ENCODE measurements around the gene SLC2A5. TPM values are rescaled to one million over a fixed set of nuclear protein-coding genes. Genes with fewer than 3 reads are reported as not detected.

The SLC2A5 gene
- total RNA-seq, 1 experiment from 2014 or later: 0.70 TPM

- intact Hi-C loops (cut with micrococcal nuclease; ENCODE audit: unreplicated experiment): no loop called here
- H3K4me3 Mint-ChIP-seq (ENCODE audit: unreplicated experiment): no peak overlapping the region
- no TSS peak for BruUV-seq (replicated peaks)
- H3K9me3 ChIP-seq: no peaks in the 10 kb centered on the region; the same call in 1 of the 2 replicates
- CTCF ChIA-PET: interaction anchor here (0.6 kb wide), 1 partner anchor 8 kb away, joined by 3 read pairs; no protein-coding TSS in a partner anchor
- no peaks in the 10 kb centered on the region for H3K27me3 Mint-ChIP-seq (ENCODE audit: insufficient read depth, unreplicated experiment)
- no peaks in the 10 kb centered on the region for H3K36me3 ChIP-seq (ENCODE audit: control insufficient read depth, insufficient read depth, low read length)
- no peaks in the 10 kb centered on the region for H3K36me3 Mint-ChIP-seq (ENCODE audit: insufficient read depth, unreplicated experiment)
- no peaks in the 10 kb centered on the region for H3K4me1 Mint-ChIP-seq (ENCODE audit: low read depth, unreplicated experiment)
- no peak for TF ChIP-seq CTCF (IDR thresholded peaks at IDR 0.05; ENCODE audit: insufficient read depth in 1 of 2, low read depth in 1 of 2, low read length in 1 of 2, severe bottlenecking in 1 of 2, unreplicated experiment in 1 of 2)
- H3K4me3 ChIP-seq (ENCODE audit: low read depth, low read length): no peak overlapping the region
- no peak overlapping the region for H3K27ac Mint-ChIP-seq (ENCODE audit: unreplicated experiment)
- H3K27me3 ChIP-seq (replicated peaks; ENCODE audit: control insufficient read depth, insufficient read depth, low read length): no peaks in the 10 kb centered on the region
- no peak for DNase-seq
- POLR2A ChIA-PET: no interaction called here
- no peaks in the 10 kb centered on the region for H3K4me1 ChIP-seq
- H3K9me3 Mint-ChIP-seq (ENCODE audit: unreplicated experiment): peaks cover 30% of the 10 kb centered on the region
Measured at GRCh38 chr1:9037476-9038337, 31.7 kb downstream of the SLC2A5 start.

DNA sequence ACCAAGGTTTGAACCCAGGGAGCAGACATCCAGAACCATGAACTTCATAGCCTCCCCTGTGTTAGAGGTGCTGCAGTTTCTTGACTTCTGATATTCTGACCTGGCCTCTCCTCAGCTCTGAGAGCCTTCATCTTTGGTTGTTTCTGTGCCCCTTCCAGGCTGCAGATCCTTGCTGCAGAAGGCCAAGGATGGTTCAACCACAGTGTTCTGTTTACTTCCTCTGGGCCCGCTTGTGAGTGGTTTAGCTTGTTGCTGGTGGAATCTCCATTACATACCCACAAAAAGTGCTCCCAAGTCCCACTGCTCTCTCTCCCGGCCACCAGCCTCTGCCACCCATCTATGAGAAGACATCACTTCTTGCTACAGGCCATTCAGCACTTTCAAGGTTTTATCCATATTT is 34.2 kb downstream of the SLC2A5 start:
- Mint-ChIP-seq H3K27me3 (ENCODE audit: insufficient read depth, unreplicated experiment) (no peaks in the 10 kb centered on the region), H3K9me3 (ENCODE audit: unreplicated experiment) (peaks cover 30% of the 10 kb centered on the region), H3K27ac (ENCODE audit: unreplicated experiment) (no peak overlapping the region), H3K4me1 (ENCODE audit: low read depth, unreplicated experiment) (no peaks in the 10 kb centered on the region), H3K36me3 (ENCODE audit: insufficient read depth, unreplicated experiment) (no peaks in the 10 kb centered on the region), H3K4me3 (ENCODE audit: unreplicated experiment) (no peak overlapping the region)
- intact Hi-C loops (cut with micrococcal nuclease; ENCODE audit: unreplicated experiment): no loop called here
- POLR2A ChIA-PET: no interaction called here
- Histone ChIP-seq H3K27me3 (replicated peaks; ENCODE audit: control insufficient read depth, insufficient read depth, low read length) (no peaks in the 10 kb centered on the region), H3K9me3 (peaks cover 7% of the 10 kb centered on the region), H3K36me3 (ENCODE audit: control insufficient read depth, insufficient read depth, low read length) (no peaks in the 10 kb centered on the region), H3K4me1 (no peaks in the 10 kb centered on the region), H3K4me3 (ENCODE audit: low read depth, low read length) (no peak overlapping the region)
- no peak for DNase-seq
- no peak for TF ChIP-seq CTCF (IDR thresholded peaks at IDR 0.05; ENCODE audit: insufficient read depth in 1 of 2, low read depth in 1 of 2, low read length in 1 of 2, severe bottlenecking in 1 of 2, unreplicated experiment in 1 of 2)
- BruUV-seq (replicated peaks): no TSS peak
- CTCF ChIA-PET: no interaction called here

- Histone ChIP-seq H3K4me3 (ENCODE audit: low read depth, low read length) (no peak overlapping the region), H3K9me3 (peaks cover 7% of the 10 kb centered on the region), H3K36me3 (ENCODE audit: control insufficient read depth, insufficient read depth, low read length) (no peaks in the 10 kb centered on the region), H3K27me3 (replicated peaks; ENCODE audit: control insufficient read depth, insufficient read depth, low read length) (no peaks in the 10 kb centered on the region), H3K4me1 (no peaks in the 10 kb centered on the region)
- Mint-ChIP-seq H3K4me1 (ENCODE audit: low read depth, unreplicated experiment) (no peaks in the 10 kb centered on the region), H3K27ac (ENCODE audit: unreplicated experiment) (no peak overlapping the region), H3K27me3 (ENCODE audit: insufficient read depth, unreplicated experiment) (no peaks in the 10 kb centered on the region), H3K9me3 (ENCODE audit: unreplicated experiment) (peaks cover 30% of the 10 kb centered on the region), H3K4me3 (ENCODE audit: unreplicated experiment) (no peak overlapping the region), H3K36me3 (ENCODE audit: insufficient read depth, unreplicated experiment) (no peaks in the 10 kb centered on the region)
- no peak for DNase-seq
- TF ChIP-seq CTCF (IDR thresholded peaks at IDR 0.05; ENCODE audit: insufficient read depth in 1 of 2, low read depth in 1 of 2, low read length in 1 of 2, severe bottlenecking in 1 of 2, unreplicated experiment in 1 of 2): no peak
- POLR2A ChIA-PET: no interaction called here
- no TSS peak for BruUV-seq (replicated peaks)
- intact Hi-C loops (cut with micrococcal nuclease; ENCODE audit: unreplicated experiment): no loop called here
- CTCF ChIA-PET: interaction anchor here (0.6 kb wide), 1 partner anchor 446 kb away, joined by 3 read pairs; no protein-coding TSS in a partner anchor
Measured at GRCh38 chr1:9033363-9033762, 36.1 kb downstream of the SLC2A5 start.
